KOPT-K1 (cell line): Measurements from ENCODE around the gene SMYD3.
"Not testable (repeated sequence)": the region's sequence is repeated elsewhere in the genome, so short reads cannot be mapped to it uniquely, and the experiment has no call there.

ENCODE experiments used
- H3K27ac ChIP-seq: fragments of 200-600 bp; sonication (generic); 2 replicates; pipeline ENCODE4 v1.5.1; 2016; ENCODE audit warnings: antibody characterized with exemption, mild to moderate bottlenecking, low read depth, low read length; ENCODE audit not compliant: poor library complexity, severe bottlenecking
- H3K36me3 ChIP-seq: fragments of 200-600 bp; sonication (generic); 2 replicates; pipeline ENCODE4 v1.5.1; 2017; ENCODE audit warnings: antibody characterized with exemption, mild to moderate bottlenecking, low read length, moderate library complexity; ENCODE audit not compliant: insufficient read depth
- H3K9me3 ChIP-seq: fragments of 200-600 bp; sonication (generic); 2 replicates; pipeline ENCODE4 v1.5.1; 2017; ENCODE audit warnings: antibody characterized with exemption, low read length, mild to moderate bottlenecking; ENCODE audit not compliant: insufficient read depth, poor library complexity, severe bottlenecking

The SMYD3 gene

DNA sequence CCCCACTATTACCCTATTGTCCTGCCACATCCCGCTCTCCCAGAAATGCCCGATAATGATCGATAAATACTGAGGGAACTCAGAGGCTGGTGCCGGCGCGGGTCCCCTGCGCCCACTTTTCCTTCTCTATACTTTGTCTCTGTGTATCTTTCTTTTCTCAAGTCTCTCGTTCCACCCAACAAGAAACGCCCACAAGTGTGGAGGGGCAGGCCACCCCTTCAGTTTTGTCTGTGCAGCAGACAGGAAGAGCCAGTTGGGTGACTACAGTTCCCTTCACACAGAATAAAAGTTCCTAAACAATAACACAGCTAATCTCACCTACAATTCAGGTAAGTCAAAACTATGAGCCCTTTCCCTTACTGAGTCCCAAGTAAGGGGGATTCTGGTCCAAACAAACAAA lies 423.7 kb downstream of the SMYD3 start:
- Histone ChIP-seq H3K9me3 (peaks cover 18% of the 10 kb centered on the region), H3K36me3 (no peaks in the 10 kb centered on the region), H3K27ac (no peak overlapping the region)

DNA sequence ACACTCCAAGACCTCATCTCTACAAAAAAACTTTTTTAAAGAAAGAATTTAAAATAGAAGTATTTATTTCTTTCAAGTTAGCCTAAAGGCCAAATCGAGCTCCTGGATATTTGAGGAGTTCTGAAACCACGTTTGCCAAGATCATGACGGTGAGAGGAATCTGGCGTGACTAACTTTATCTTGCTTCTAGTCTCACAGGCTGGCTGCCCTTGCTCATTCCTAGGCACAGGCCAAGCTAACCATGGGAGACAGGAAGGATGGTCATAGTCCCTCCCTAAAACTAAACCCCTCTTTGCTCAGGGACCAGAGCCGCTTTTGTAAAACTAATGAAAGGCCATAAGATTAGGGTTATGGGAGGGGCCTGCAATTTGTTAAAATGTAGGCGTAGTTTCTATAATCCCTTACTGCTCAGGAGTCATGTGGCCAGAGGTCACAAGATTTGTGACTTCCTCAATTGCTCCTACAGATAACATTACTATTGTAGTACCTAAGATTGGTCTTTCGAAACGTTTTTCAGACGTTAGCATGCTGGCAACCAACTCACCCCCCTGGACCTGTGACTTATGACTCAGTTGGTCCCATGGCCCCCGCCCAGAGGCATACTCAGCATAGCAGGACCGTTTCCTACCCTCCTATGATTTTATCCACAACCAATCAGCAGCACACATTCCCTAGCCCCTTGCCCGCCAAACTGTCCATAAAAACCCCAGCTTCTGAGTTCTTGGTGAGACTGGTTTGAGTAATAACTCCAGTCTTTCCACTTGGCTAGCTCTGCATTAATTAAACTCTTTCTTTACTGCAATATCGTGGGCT lies 425.0 kb downstream of the SMYD3 start:
- Histone ChIP-seq H3K9me3 (peaks cover 18% of the 10 kb centered on the region), H3K27ac (no peak overlapping the region), H3K36me3 (no peaks in the 10 kb centered on the region)

DNA sequence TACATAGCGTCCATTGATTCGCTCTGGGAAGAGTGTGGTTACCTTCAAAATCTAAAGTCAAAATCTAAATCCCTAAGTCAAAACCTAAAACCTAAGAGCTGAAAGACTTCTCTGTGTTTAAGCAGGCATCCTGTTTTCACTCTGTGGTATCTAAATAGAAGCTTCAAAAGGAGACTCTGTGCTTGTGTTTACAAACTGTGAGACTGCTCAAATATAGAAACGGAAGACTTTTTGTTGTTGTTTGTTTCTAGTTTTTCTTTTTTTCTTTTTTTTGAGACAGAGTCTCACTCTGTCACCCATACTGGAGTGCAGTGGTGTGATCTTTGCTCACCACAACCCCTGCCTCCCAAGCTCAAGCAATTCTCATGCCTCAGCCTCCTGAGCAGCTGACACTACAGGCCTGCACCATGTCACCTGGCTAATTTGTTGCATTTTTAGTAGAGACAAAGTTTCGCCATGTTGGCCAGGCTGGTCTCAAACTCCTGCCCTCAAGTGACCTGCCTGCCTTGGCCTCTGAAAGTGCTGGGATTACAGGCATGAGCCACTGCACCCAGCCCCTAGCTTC lies 425.9 kb downstream of the SMYD3 start:
- no peaks in the 10 kb centered on the region for H3K36me3 ChIP-seq
- peaks cover 18% of the 10 kb centered on the region for H3K9me3 ChIP-seq
- H3K27ac ChIP-seq: no peak overlapping the region

DNA sequence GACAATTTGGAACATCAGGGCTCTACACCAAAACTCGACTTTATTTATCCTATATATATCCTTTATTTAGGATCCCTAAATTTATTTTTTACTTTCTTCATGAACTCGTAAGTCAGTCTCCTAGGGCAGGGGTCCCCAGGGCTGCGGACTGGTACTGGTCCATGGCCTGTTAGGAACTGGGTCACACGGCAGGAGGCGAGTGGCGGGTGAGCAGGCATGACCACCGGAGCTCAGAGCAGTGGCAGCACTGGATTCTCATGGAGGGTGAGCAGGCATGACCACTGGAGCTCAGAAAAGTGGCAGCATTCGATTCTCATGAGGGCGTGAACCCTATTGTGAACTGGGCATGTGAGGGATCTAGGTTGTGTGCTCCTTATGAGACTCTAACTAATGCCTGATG lies 427.0 kb downstream of the SMYD3 start:
- Histone ChIP-seq H3K27ac (no peak overlapping the region), H3K36me3 (no peaks in the 10 kb centered on the region)

DNA sequence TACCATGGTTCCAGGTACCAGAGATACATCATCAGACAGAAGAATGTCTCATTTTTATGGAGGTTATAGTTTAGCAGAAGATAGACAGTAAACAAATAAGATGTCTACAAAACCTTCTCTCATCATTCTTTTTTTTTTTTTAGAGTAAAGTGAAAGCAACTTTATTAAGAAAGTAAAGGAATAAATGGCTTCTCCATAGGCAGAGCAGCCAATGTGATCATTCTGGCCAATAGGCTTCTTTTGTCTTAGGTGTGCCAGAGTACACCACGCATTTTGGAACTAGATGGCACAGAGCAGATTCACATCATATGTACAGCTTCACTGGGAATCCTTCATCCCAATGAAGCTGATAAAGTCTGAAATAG lies 428.2 kb downstream of the SMYD3 start:
- H3K9me3 ChIP-seq: peaks cover 18% of the 10 kb centered on the region
- H3K36me3 ChIP-seq: no peaks in the 10 kb centered on the region
- no peak overlapping the region for H3K27ac ChIP-seq

More for the DNA sequence above, 427.0 kb downstream of the SMYD3 start:
- H3K9me3 ChIP-seq: peaks cover 18% of the 10 kb centered on the region

DNA sequence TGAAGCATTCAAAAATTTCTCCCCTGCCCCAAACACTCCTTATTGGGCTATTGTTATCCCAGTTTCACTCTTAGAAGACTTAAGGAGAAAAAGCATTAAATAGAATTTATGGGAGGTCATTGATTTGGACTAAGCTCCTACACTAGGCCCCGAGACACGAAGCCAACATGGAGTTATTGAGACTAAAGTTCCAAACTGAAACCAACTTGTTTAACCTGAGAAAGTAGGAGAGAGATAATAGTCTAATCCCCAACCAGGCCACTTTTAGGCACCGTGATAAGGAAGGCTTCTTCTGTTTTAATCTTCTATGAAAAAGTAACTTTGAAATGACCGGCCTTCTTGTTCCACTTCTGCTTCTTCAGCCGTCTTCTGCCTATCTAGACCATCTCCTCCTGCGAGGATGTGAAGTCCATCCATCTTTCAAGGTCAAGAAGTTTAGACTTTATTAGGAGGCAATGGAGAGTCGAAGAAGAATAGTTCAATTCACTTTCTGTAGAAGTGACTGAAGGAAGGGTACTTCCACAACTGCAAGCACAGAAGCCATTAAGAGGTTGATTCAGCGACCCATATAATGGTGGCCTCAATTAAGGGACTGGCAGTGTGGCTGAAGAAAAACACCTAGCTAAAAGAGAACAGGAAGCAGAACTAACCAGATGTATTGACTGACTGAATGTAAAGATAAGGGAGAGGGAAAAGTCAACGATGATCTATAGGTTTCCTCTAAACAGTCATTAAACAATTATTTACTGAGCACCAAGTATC lies 428.8 kb downstream of the SMYD3 start:
- peaks cover 14% of the 10 kb centered on the region for H3K9me3 ChIP-seq
- H3K27ac ChIP-seq: no peak overlapping the region
- no peaks in the 10 kb centered on the region for H3K36me3 ChIP-seq

DNA sequence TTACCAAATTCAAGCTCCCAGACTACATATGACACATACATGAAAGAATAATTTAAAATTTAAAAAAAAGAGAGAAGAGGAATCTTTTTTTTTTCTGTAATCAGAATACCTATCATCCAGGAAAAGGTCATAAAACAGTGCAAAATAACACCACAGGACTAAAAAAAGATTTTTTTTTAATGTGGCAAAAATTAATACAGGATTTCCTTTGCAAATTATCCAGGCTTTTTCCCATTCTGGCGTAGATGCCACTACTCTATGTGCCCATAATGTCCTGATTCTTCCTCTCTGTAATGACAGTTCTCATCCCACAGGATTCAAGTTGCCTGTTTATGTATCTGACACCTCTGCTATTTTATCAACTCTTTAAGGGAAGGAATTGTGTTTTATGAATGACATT lies 429.6 kb downstream of the SMYD3 start:
- Histone ChIP-seq H3K9me3 (peaks cover 9% of the 10 kb centered on the region), H3K27ac (no peak overlapping the region)

DNA sequence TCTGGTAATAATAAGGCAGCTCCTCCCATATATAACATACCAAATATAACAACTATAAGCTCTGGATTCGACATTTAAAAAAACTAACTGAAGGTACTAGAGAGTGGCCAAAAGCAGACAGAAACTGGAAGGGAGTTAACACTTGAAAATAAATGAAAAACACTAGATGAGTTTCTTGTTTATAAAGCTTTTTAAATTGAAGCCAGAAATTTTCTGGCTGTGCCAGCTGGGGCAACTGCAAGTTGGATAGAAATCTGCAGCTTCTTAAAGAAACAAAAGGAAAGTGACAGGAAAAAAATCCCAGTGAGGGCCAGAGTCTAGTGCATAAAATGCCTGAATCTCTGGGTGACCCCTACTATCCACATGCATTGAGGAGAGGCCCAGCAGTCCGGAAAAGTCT lies 432.7 kb downstream of the SMYD3 start:
- H3K27ac ChIP-seq: no peak overlapping the region
- no peaks in the 10 kb centered on the region for H3K9me3 ChIP-seq
- H3K36me3 ChIP-seq: no peaks in the 10 kb centered on the region

More for the DNA sequence above, 429.6 kb downstream of the SMYD3 start:
- no peaks in the 10 kb centered on the region for H3K36me3 ChIP-seq

DNA sequence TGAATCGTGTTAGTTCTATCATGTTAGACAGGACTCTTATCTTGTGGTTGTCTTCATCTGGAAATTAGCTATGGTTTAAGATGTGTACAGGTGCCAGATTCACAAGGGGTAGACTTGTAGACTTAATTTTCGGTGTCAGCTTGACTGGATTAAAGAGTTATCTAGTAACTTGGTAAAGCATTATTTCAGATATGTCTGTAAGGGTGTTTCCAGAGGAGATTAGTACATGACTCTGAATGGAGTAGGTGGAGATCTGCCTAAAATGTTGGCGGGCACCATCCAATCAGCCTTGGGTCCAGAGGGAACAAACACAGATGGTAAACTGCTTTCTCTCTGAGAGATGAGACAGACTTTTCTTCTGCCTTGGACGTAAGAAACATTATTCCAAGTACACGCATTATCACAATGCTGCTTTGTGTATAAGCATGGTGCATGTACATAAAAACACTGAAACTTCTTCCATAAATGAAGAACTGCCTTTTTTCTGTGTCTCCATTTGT lies 434.6 kb downstream of the SMYD3 start:
- Histone ChIP-seq H3K27ac (no peak overlapping the region), H3K9me3 (no peaks in the 10 kb centered on the region), H3K36me3 (no peaks in the 10 kb centered on the region)

DNA sequence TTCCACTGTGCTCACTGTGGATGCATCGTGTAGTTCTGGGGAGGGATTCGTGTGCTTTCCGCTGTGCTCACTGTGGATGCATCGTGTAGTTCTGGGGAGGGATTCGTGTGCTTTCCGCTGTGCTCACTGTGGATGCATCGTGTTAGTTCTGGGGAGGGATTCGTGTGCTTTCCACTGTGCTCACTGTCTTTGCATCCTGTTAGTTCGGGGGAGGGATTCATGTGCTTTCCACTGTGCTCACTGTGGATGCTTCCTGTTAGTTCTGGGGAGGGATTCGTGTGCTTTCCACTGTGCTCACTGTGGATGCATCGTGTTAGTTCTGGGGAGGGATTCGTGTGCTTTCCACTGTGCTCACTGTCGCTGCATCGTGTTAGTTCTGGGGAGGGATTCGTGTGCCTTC lies 435.1 kb downstream of the SMYD3 start:
- not testable (repeated sequence) for H3K27ac ChIP-seq

DNA sequence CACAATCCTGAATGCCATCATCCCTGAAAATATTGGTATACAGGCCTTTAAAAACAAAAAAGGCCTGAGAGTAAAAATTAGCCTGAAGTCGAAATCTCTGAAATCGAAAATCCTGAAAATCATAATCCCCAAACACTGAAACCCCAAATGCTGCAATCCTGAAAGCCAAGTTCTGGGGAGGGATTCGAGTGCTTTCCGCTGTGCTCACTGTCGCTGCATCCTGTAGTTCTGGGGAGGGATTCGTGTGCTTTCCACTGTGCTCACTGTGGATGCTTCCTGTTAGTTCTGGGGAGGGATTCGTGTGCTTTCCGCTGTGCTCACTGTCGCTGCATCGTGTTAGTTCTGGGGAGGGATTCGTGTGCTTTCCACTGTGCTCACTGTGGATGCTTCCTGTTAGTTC lies 435.5 kb downstream of the SMYD3 start:
- H3K36me3 ChIP-seq: not testable (repeated sequence)

More for the DNA sequence above, 435.1 kb downstream of the SMYD3 start:
- H3K9me3 ChIP-seq, H3K36me3 ChIP-seq: not testable (repeated sequence)

DNA sequence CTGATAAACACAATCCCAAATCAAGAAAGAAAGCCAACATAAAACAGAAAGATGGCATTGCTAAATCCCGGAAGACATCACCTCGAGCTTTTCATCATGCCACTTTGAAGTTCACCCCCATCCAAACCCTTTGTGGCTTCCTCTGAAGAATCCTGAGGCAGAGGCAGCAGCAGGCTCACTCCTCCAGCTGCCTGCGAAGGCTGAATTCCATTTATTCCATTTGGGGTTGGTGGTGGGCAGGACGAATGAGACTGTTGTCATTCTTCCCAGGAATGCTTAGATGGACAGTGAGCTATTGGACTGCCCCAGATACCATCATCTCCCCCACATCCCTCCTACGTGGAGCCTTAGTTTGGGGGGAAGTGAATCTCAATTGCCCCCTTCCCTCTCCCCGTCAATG lies 437.5 kb downstream of the SMYD3 start:
- Histone ChIP-seq H3K9me3 (no peaks in the 10 kb centered on the region), H3K36me3 (no peaks in the 10 kb centered on the region), H3K27ac (no peak overlapping the region)

More for the DNA sequence above, 435.5 kb downstream of the SMYD3 start:
- H3K27ac ChIP-seq, H3K9me3 ChIP-seq: not testable (repeated sequence)

DNA sequence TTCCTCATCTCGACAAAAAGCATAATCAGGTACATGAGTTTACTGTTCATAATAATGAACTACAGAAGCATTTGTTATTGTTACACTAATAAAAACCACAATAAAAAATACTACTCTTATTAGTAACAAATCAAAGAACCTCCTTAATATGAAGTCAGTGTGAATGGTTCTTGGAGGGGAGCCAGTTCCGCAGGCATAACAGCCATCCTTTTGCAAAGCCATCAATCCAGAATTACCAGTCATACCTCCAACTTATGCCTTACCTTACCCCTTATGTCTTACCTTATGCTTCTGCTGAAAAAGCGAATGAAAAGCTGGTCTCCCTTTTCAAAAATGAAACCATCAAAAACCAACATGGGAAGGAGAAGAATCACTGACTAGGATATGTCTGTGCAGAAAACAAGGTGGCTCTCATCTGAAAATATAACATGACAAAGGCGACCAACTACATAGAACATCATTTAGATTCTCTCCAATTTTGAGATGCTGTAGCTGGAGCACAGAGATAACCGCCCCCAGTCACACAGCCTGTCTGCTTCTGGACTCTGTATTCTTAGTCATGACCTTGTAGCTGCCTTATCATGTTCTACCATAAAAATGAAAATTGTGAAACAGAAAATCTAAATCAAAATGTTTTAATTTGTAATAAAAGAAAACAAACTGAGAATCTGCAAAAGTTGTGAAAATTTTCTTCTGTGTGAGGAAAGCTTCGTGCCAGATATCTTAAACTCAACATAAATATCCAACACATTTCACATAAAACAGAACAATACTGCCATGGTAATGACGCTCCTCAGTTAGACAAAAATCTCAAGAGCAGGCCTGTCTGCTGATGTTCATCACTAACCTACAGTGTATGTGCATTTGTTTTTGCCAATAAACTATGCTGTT lies 438.2 kb downstream of the SMYD3 start:
- Histone ChIP-seq H3K27ac (no peak overlapping the region), H3K36me3 (no peaks in the 10 kb centered on the region), H3K9me3 (no peaks in the 10 kb centered on the region)

DNA sequence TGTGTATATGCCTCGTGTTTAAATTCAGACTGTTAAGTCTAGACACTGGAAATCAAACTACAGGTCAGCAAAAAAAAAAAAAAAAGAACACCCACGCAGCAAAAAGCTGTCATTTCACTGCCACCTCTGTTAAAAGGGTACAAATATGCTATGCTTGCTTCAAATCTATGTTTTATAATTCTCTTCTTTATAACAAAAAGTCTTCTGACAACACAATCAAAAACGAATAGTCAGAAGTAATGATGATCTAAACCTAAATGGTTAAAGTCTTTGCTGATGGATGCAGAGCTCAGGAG lies 438.9 kb downstream of the SMYD3 start:
- Histone ChIP-seq H3K27ac (no peak overlapping the region), H3K9me3 (no peaks in the 10 kb centered on the region), H3K36me3 (no peaks in the 10 kb centered on the region)
